ENCODE measurements around the gene DEPDC7. TPM values are rescaled to one million over a fixed set of nuclear protein-coding genes. Genes with fewer than 3 reads are reported as not detected.

Gene DEPDC7
- total and polyA plus RNA-seq, 9 of the 15 experiments (the other 6 are each of a cell fraction or from before 2014, with no cell fraction given) = 5.4 to 19.9 (median 12.0) TPM

GRCh38 chr11:33044285-33044756, 28.6 kb downstream of the DEPDC7 start (continued):
- TF ChIP-seq HNRNPL (IDR thresholded peaks at IDR 0.05; ENCODE audit: low read depth, low read length) (no peak), RFX1 (IDR thresholded peaks at IDR 0.05) (no peak)

GRCh38 chr11:33045551-33046255, 30.0 kb downstream of the DEPDC7 start:
- Histone ChIP-seq H3K9me3 (replicated peaks; ENCODE audit: control insufficient read depth, insufficient read depth, low read depth, low read length) (no peaks in the 10 kb centered on the region), H3K9ac (ENCODE audit: insufficient read depth in 1 of 2, low read depth in 2 of 2, low read length in 2 of 2) (no peak overlapping the region), H3K4me3 (no peak overlapping the region), H3K79me2 (ENCODE audit: control insufficient read depth, insufficient read depth, low read length) (no peaks in the 10 kb centered on the region), H3K4me1 (replicated peaks in 1 of 2; ENCODE audit: control insufficient read depth in 2 of 2, insufficient read depth in 2 of 2, low read length in 2 of 2) (no peaks in the 10 kb centered on the region), H2AFZ (ENCODE audit: low read depth, low read length) (no peak overlapping the region), H3K27ac (ENCODE audit: extremely low read depth, low read depth, low read length) (no peak overlapping the region), H3K36me3 (ENCODE audit: control insufficient read depth, insufficient read depth, low read length) (no peaks in the 10 kb centered on the region), H3K27me3 (ENCODE audit: control insufficient read depth in 2 of 2, insufficient read depth in 2 of 2, low read length in 2 of 2) (no peaks in the 10 kb centered on the region), H4K20me1 (replicated peaks; ENCODE audit: control insufficient read depth, insufficient read depth, low read length) (no peaks in the 10 kb centered on the region), H3K4me2 (ENCODE audit: insufficient read depth, low read length) (no peak overlapping the region), H3K9me1 (ENCODE audit: control insufficient read depth, insufficient read depth, low read length) (no peaks in the 10 kb centered on the region)
- intact Hi-C loops (cut with micrococcal nuclease) = no loop called here
- POLR2A ChIA-PET = interaction anchor here (0.6 to 0.9 kb wide), 5 partner anchors 9 to 211 kb away, joined by 3 to 4 read pairs (median 3); partner anchors contain the start of gene HIPK3
- no peak for DNase-seq (ENCODE audit: extremely low read depth in 1 of 4, low spot score in 3 of 4)
- FAIRE-seq = no peak
- BruUV-seq (replicated peaks) = no TSS peak
- in situ Hi-C loops (cut with MboI) = no loop called here
- 70% methylated on average over 8 of the region's 8 CpGs for WGBS (ENCODE audit: insufficient coverage, low coverage, missing lambda C conversion rate)
- CTCF ChIA-PET (ENCODE audit: low intra/inter-chr PET ratio) = no interaction called here
- ATAC-seq = no peak
- no peak for TF ChIP-seq ARID3A (IDR thresholded peaks at IDR 0.05; ENCODE audit: borderline replicate concordance, low read depth, low read length)
- no peak for TF ChIP-seq RNF2 (IDR thresholded peaks at IDR 0.05)
- no peak for TF ChIP-seq CHD1 (IDR thresholded peaks at IDR 0.05; ENCODE audit: low read length)
- TF ChIP-seq CBX3 (IDR thresholded peaks at IDR 0.05; ENCODE audit: borderline replicate concordance in 1 of 2, low read length in 2 of 2) = peak in 1 of 2 experiments; percentile 70; a peak in 2 of 3 replicates
- TF ChIP-seq IFI16 (CRISPR knock-in tag; IDR thresholded peaks at IDR 0.05) = no peak
- TF ChIP-seq TRIM28 (IDR thresholded peaks at IDR 0.05) = peak; percentile 78; the same call in 1 of the 2 replicates
- no peak for TF ChIP-seq TAF1 (IDR thresholded peaks at IDR 0.05; ENCODE audit: control insufficient read depth, extremely low read depth, insufficient read depth, low read length, severe bottlenecking)
- TF ChIP-seq CTCF (IDR thresholded peaks at IDR 0.05 in 2 of 3, conservative IDR thresholded peaks at IDR 0.05 in 1 of 3; ENCODE audit: insufficient read depth in 2 of 3, low read depth in 1 of 3, low read length in 3 of 3) = no peak
- TF ChIP-seq DEAF1 (CRISPR knock-in tag; IDR thresholded peaks at IDR 0.05) = no peak
- no peak for TF ChIP-seq MCM7 (IDR thresholded peaks at IDR 0.05)
